ENCODE data around the gene LNX1. TPM values are rescaled to one million over a fixed set of nuclear protein-coding genes. Genes with fewer than 3 reads are reported as not detected.

The LNX1 gene
- total RNA-seq, 1 experiment from 2014 or later: 9.3 TPM

DNA sequence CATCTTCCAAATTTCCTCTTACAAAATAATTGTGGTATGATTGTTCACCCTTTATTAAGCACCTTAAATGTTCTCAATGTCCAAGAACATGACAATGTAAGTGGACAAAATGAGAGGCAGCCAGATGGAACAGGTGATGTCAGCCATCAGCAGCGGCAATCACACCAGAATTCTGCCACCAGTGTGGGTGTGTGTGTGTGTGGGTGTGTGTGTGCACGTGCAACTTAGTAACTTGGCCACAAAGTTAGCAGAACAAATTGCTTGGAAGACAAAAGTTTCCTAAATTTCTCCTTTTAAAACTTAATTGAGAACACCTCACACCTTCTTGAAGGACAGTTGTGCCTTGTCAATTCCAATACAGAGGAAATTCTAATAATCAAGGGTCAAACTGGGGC lies 18.7 kb downstream of the LNX1 start:
- peaks cover 7% of the 10 kb centered on the region for H3K4me1 ChIP-seq
- BruUV-seq (replicated peaks): no TSS peak
- H3K27me3 ChIP-seq (replicated peaks; ENCODE audit: control insufficient read depth, insufficient read depth, low read length): no peaks in the 10 kb centered on the region
- no peak overlapping the region for H3K4me3 Mint-ChIP-seq (ENCODE audit: unreplicated experiment)
- H3K4me1 Mint-ChIP-seq (ENCODE audit: low read depth, unreplicated experiment): peaks cover 11% of the 10 kb centered on the region
- no peak for DNase-seq
- no peak overlapping the region for H3K27ac Mint-ChIP-seq (ENCODE audit: unreplicated experiment)
- no peaks in the 10 kb centered on the region for H3K36me3 ChIP-seq (ENCODE audit: control insufficient read depth, insufficient read depth, low read length)
- H3K27me3 Mint-ChIP-seq (ENCODE audit: insufficient read depth, unreplicated experiment): no peaks in the 10 kb centered on the region
- TF ChIP-seq, protein P1, sequence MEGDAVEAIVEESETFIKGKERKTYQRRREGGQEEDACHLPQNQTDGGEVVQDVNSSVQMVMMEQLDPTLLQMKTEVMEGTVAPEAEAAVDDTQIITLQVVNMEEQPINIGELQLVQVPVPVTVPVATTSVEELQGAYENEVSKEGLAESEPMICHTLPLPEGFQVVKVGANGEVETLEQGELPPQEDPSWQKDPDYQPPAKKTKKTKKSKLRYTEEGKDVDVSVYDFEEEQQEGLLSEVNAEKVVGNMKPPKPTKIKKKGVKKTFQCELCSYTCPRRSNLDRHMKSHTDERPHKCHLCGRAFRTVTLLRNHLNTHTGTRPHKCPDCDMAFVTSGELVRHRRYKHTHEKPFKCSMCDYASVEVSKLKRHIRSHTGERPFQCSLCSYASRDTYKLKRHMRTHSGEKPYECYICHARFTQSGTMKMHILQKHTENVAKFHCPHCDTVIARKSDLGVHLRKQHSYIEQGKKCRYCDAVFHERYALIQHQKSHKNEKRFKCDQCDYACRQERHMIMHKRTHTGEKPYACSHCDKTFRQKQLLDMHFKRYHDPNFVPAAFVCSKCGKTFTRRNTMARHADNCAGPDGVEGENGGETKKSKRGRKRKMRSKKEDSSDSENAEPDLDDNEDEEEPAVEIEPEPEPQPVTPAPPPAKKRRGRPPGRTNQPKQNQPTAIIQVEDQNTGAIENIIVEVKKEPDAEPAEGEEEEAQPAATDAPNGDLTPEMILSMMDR (IDR thresholded peaks at IDR 0.05; ENCODE audit: insufficient read depth in 1 of 2, low read depth in 1 of 2, low read length in 1 of 2, severe bottlenecking in 1 of 2, unreplicated experiment in 1 of 2): no peak
- intact Hi-C loops (cut with micrococcal nuclease; ENCODE audit: unreplicated experiment): no loop called here
- H3K9me3 Mint-ChIP-seq (ENCODE audit: unreplicated experiment): no peaks in the 10 kb centered on the region
- ChIA-PET POLR2A (no interaction called here), CTCF (no interaction called here)
- no peaks in the 10 kb centered on the region for H3K36me3 Mint-ChIP-seq (ENCODE audit: insufficient read depth, unreplicated experiment)
- H3K4me3 ChIP-seq (ENCODE audit: low read depth, low read length): no peak overlapping the region
- H3K9me3 ChIP-seq: no peaks in the 10 kb centered on the region

GRCh38 chr4:53571936-53572599 lies 19.2 kb downstream of the LNX1 start:
- Mint-ChIP-seq H3K27ac (ENCODE audit: unreplicated experiment) (no peak overlapping the region), H3K4me3 (ENCODE audit: unreplicated experiment) (no peak overlapping the region), H3K9me3 (ENCODE audit: unreplicated experiment) (no peaks in the 10 kb centered on the region), H3K27me3 (ENCODE audit: insufficient read depth, unreplicated experiment) (no peaks in the 10 kb centered on the region), H3K36me3 (ENCODE audit: insufficient read depth, unreplicated experiment) (no peaks in the 10 kb centered on the region), H3K4me1 (ENCODE audit: low read depth, unreplicated experiment) (peaks cover 6% of the 10 kb centered on the region)
- Histone ChIP-seq H3K9me3 (no peaks in the 10 kb centered on the region), H3K4me3 (ENCODE audit: low read depth, low read length) (no peak overlapping the region), H3K36me3 (ENCODE audit: control insufficient read depth, insufficient read depth, low read length) (no peaks in the 10 kb centered on the region), H3K4me1 (peaks cover 5% of the 10 kb centered on the region), H3K27me3 (replicated peaks; ENCODE audit: control insufficient read depth, insufficient read depth, low read length) (no peaks in the 10 kb centered on the region)
- CTCF ChIA-PET: no interaction called here
- DNase-seq: no peak
- no TSS peak for BruUV-seq (replicated peaks)
- intact Hi-C loops (cut with micrococcal nuclease; ENCODE audit: unreplicated experiment): no loop called here
- TF ChIP-seq, protein P1 (IDR thresholded peaks at IDR 0.05; ENCODE audit: insufficient read depth in 1 of 2, low read depth in 1 of 2, low read length in 1 of 2, severe bottlenecking in 1 of 2, unreplicated experiment in 1 of 2): no peak
- POLR2A ChIA-PET: no interaction called here

- H3K4me1 Mint-ChIP-seq (ENCODE audit: low read depth, unreplicated experiment): no peaks in the 10 kb centered on the region
- H3K9me3 ChIP-seq: no peaks in the 10 kb centered on the region
- H3K27me3 ChIP-seq (replicated peaks; ENCODE audit: control insufficient read depth, insufficient read depth, low read length): no peaks in the 10 kb centered on the region
- H3K9me3 Mint-ChIP-seq (ENCODE audit: unreplicated experiment): no peaks in the 10 kb centered on the region
- no peak overlapping the region for H3K4me3 ChIP-seq (ENCODE audit: low read depth, low read length)
- H3K4me3 Mint-ChIP-seq (ENCODE audit: unreplicated experiment): no peak overlapping the region
- ChIA-PET CTCF (no interaction called here), POLR2A (no interaction called here)
- DNase-seq: no peak
- no peaks in the 10 kb centered on the region for H3K36me3 ChIP-seq (ENCODE audit: control insufficient read depth, insufficient read depth, low read length)
- peaks cover 4% of the 10 kb centered on the region for H3K36me3 Mint-ChIP-seq (ENCODE audit: insufficient read depth, unreplicated experiment)
- TF ChIP-seq, protein P1 (IDR thresholded peaks at IDR 0.05; ENCODE audit: insufficient read depth in 1 of 2, low read depth in 1 of 2, low read length in 1 of 2, severe bottlenecking in 1 of 2, unreplicated experiment in 1 of 2): no peak
- no peaks in the 10 kb centered on the region for H3K27me3 Mint-ChIP-seq (ENCODE audit: insufficient read depth, unreplicated experiment)
- no peak overlapping the region for H3K27ac Mint-ChIP-seq (ENCODE audit: unreplicated experiment)
- intact Hi-C loops (cut with micrococcal nuclease; ENCODE audit: unreplicated experiment): no loop called here
- H3K4me1 ChIP-seq: no peaks in the 10 kb centered on the region
- BruUV-seq (replicated peaks): no TSS peak
These were observed 27.5 kb downstream of the LNX1 start for GRCh38 chr4:53563824-53564223.
